HG03558 (cell line): ENCODE data around the gene PIGT.

Experiments used
- ATAC-seq: cut with Tn5 transposase; IDR thresholded peaks from one replicate; pipeline ENCODE4 v1.9.1; 2021; ENCODE audit warnings: moderate number of reproducible peaks; ENCODE audit not compliant: unreplicated experiment; ENCODE audit errors: extremely low read depth

The PIGT gene

DNA sequence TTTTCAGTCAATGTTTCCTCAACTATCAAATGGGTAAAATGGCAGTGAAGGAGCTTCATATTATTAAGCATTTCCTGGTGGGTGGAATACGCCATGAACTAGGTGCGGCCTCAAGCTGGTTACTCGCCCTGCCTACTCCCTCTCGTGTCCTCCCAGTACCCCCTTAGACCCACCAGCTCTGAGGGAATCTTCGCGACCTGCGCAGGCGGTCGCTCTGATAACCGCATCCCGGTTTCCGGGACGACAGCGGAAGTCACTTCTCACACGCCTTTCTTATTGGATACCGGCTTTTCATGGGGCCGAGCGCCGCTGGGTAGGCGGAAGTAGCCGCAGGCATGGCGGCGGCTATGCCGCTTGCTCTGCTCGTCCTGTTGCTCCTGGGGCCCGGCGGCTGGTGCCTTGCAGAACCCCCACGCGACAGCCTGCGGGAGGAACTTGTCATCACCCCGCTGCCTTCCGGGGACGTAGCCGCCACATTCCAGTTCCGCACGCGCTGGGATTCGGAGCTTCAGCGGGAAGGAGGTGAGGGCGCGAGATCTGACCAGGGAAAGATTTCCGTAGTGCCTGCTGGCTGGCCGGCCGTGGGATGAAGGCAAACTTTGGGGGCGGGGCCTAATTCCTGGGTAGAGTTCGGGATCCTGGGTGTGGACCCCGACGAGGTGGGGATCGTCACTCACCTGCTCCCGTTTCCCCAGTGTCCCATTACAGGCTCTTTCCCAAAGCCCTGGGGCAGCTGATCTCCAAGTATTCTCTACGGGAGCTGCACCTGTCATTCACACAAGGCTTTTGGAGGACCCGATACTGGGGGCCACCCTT, at the start of gene PIGT:
TSS of gene PIGT (plus strand) at position 320 of the 816 bp plus-strand sequence. CDS start at position 336, 16 bp downstream.
- ATAC-seq = no peak

DNA sequence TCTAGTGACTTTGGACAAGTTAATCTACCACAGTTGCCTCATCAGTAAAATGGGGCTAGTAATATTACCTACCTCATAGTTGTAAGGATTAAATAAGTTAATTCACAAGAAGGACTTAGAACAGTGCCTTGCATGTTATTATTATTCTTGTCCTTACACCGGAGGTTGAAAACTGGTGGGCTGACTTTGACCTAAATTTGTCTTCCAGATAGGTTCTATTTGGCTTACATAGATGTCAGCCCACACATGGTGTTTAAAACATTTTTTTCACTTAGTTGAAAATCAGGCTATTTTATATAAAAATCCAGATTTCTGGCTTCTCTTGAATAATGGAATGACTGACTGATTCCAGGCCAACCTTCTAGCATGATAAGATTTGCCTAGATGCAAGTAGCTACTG, 49.7 kb upstream of the PIGT start:
- ATAC-seq = no peak

DNA sequence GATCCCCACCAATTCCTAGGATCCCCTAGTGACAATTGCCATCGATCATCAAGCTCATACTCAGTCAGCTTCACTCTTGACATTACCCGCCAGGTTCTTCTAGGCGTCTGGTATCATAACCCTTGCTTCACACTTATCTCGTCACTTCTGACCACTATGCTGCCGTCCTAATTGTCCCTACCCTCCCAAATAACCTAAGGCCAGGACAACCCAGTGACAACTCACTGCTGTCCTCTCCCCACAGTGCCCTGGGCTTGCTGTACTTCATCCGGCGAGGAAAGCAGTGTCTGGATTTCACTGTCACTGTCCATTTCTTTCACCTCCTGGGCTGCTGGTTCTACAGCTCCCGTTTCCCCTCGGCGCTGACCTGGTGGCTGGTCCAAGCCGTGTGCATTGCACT, 49.3 kb upstream of the PIGT start:
- ATAC-seq = no peak

DNA sequence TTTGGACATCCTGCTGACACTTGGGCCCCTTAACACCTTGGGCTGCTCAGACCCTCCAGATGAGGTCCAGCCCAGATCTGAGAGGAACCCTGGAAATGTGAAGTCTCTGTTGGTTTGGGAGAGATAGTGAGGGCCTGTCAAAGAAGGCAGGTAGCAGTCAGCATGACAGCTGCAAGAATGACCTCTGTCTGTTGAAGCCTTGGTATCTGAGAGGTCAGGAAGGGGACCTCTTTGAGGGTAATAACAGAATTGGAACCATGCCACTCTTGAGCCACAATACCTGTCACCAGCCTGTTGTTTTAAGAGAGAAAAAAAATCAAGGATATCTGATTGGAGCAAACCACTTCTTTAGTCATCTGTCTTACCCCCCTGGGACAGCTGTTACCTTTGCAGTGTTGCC, 48.8 kb upstream of the PIGT start:
- ATAC-seq = no peak

DNA sequence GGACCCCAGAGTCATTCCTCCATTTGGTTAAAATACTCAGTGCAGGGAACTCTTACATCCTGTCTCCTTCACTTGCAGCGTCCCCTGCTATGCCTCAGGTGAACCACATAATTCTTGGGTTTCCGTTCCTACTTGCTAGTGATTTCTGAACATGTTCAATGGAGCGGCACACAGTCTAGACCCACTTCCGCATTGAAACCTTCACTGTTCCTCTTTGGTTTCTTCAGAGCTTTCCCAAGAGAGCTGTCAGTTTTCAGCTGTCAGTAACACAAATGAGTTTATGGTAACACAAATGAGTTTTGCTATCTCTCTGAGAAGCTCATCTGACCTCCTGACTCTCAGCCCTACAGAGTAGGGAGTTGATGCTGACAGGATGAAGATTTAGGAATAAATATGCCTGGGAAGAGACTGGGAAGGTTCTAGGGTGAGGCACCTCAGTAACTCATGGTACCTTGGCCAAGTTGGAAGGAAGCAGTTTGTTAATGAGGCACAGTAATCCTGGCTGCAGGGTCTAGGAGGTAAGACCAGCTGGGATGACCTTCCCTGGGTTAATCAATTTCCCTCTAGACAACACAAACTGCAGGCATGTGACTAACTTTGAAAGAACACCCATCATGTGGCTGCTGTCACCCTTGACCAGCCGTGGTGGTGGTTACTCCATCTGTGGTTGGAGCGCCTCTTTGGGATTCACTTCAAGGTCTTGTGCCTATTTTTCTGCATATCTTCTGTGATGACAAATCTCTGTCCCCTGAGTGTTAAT, 47.5 kb upstream of the PIGT start:
- ATAC-seq = peak; percentile 85

DNA sequence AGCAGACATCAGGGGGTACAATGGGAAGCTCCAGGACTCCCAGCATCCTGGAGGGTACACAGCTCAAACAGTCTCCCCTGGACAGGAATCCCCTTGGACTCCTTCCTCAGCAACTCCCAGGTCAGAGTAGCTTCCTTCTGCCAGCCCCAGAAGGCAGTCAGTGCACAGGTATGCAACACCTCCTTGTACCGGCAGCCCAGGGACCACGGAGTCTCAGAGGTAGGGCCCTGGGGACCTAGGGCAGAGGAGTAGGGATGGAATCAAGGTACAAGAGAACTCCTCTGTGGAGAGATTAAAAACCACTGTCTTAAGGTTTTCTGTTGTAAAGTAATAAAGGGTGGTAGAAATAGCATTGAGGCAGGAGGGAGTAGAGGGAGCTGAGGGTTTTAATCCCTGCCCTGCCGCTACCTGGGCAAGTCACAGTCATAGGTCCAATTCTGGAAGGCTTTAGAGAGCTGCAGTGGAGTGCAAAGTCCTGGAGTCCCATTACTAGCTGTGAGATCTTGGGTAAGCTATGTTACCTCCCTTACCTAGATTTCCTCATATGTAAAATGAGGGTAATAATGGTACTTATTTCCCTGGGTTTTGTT, 45.3 kb upstream of the PIGT start:
- no peak for ATAC-seq

DNA sequence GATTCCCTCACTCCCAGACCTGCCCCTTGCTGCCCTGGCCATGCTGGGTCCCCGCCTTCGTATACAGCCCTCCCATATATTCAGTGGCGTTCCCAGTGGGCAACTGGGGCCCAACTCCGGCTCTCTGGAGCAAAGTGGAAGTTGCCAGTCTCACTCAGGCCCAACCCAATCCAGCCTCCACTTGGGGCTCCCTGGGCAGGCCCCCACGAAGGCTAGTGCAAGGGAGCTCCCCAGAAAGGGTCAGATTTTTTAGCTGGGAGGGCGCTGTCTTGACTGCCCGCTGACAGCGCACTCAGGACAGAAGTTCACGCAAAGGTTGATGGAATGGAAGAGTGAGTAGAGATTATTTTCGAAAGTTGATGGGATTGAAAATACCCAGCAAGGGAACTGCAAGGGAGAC, 43.7 kb upstream of the PIGT start:
- no peak for ATAC-seq

DNA sequence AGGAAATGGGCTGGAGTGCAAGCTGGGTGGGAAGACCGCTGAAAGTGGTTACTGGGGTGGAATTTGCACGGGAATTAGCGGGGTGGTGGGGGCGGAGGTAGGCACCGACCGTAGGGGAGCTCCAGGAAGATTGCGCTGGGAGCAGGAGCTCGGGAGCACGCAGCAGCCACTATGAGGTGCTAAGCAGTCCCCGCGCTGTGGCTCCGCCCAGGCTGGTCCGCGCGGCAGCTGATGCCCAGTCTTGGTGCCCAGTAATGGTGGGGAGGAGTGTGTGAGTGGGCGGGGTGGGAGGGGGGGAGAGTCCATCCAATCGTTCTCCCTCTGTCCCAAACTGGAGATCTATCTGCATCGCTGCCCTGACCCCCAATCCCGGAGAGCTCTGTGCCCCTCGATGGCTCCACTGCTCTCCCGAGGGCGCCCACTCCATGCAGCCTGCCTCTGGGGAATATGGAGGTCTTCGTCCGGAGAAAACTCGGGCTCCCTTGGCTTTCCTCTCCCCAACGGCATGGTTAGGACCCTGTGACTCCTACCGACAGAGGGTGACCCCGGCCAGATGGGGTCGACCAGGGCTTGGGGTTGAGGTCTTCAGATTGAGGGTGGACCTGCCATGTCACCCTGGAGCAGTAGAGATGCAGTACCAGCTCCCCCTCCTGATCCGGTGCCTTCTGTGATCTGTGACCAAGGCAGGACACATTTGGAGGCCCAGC, 43.1 kb upstream of the PIGT start:
- no peak for ATAC-seq

DNA sequence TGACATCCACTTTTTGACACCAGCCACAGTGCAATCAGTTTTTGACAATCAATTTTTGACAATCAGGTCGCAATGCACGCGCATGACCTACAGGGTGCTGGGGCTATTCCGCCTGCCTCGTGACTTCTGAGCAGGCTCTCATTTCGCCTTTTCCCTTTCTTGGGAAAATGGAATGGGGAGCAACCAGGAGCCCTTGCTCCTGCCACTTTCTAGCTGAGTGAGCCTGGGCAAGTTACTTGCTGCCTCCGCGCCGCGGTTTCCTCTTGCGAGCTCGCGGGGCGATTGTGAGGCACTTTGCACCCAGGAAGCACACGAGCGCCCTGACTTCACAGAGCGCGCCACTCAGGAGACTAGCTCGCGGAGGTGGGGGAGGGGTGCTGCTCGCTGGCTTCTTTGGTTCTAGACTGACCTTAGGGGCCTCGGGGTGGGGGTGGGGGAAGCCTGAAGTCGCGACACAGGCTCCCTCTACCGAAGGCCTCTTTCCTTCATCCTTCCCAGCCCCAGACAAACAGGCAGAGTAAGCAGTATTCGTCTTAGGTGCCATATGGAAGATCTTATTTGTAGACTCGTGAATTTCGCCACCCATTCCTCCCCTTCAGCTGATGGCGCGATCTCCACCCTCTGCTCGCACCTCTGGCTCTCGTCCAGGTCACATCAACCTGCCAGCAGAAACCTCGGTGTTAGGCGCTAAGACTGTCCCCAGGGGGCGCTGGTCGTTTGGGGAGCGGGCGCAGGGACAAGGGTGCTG, 42.4 kb upstream of the PIGT start:
- no peak for ATAC-seq

DNA sequence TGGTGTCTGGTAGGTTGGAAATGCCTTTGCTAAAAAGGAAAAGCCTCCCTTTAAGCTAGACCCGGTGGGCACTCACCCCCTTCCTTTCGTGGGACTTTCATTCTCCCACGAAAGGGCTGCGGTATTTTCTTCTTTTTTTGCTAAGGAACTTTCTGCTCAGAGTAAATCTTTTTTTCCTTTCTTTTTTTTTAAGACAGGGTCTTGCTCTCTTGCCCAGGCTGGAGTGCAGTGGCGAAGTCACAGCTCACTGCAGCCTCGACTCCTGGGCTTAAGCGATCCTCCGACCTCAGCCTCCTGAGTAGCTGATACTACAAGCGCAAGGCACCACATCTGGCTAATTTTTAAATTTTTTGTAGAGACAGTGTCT, 41.9 kb upstream of the PIGT start:
- ATAC-seq = no peak

DNA sequence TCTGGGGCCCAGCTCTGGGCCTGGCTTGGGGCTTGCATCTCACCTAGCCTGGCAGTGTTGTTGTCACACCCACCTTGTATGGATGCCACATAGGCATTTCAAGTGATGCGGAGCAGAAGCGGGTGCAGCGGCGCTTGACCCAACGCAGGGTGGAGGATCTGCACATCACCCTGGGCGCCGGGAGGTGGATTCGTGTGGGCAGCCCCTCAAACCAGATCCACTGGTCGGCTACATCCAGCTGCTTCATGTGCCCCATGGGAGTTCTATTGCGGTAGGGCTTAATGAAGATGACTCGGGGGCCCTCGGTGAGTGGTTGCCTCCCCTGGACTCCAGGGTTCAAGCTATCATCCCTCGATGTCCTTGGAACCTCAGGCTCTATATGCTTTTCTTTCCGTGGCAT, 41.0 kb upstream of the PIGT start:
- ATAC-seq = no peak

DNA sequence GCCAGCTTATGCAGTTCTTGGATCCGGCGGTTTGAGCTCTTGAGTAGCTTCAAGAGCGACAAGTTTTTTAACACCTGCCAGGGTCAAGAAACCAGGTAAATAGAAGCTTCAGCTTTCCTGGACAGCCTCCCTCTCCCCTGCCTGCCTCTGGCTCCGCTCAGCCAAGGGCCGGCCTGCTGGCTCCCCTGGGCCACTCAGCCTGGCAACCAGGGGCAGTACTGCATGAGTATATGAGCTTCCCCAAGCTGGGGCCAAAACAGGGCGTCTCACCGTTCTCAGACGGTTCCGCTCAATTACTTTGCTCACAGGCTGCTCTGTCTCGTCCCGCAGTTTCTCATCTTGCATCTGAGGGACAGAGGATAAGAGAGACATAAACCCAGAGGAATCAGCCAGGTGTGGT, 38.7 kb upstream of the PIGT start:
- no peak for ATAC-seq

DNA sequence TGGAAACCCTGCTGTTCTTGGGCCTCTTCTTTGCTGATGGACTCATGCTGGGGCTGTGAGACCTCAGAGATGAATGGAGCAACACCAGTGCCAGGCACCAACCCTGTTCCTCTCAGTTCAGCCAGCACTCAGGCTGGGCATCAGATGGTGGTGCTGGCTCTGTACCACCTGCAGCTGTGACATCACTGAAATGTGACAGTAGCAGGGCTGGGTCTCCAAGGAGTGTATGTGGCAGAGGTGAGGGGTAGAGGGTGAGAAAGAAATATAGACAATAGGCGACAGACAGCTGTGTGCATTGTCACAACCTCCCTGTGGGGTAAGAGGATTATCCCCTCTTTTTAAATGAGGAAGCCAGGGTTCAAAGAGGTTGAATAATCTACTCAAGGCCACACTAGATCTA, 37.8 kb upstream of the PIGT start, which contains the start of gene TP53TG5:
TSS of gene TP53TG5 (minus strand) at position 135 of the 400 bp plus-strand sequence. CDS start at position 46, 89 bp downstream.
- no peak for ATAC-seq

DNA sequence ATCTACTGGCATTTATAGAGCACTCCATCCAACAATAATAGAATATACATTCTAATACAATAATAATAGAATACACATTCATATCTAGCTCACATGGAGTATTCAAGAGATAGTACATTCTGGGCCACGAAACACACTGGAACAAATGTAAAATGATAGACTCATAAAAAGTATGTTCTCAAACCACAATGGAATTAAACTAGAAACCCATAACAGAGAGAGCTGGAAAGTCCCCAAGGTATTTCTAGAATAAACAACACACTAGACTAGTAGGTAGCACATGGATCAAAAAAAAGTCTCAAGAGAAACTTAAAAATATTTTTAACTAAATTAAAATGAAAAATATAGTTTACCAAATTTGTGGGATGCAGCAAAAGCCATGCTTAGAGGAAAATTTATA, 28.7 kb upstream of the PIGT start:
- no peak for ATAC-seq

DNA sequence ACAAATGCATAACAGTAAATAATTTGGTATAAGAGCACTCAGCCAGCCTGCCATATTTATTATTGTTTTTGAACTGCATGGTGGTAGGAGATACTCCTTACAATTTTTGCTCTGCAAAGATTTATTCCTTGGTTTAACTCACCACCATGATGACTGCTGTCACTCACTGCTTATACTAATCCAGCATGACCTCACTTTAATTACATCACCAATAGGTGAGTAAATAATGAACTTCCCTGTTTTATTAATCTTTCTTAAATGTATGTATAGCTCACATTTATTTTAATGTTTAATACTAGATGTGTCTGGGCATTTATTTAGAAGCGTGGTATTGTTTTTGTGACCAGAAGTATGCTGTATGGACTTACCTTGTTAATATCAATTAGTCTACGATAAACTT, 25.0 kb upstream of the PIGT start:
- ATAC-seq = no peak

DNA sequence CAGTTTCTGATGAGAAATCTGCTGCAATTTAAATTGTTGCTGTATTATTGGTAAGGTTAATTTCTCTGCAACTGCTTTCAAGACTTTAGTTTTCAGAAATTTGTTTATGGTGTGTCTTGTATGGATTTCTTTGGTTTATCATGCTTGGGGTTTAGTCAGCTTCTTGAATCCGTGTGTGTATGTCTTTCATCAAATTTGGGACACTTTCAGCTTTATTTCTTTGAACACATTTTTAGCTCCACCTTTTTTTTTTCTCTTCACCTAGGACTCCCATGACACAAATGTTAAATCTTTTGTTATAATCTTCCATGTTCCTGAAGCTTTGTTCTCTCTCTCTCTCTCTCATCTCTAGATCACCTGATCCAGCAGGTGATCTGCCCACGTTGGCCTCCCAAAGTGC, 24.4 kb upstream of the PIGT start:
- ATAC-seq = no peak

DNA sequence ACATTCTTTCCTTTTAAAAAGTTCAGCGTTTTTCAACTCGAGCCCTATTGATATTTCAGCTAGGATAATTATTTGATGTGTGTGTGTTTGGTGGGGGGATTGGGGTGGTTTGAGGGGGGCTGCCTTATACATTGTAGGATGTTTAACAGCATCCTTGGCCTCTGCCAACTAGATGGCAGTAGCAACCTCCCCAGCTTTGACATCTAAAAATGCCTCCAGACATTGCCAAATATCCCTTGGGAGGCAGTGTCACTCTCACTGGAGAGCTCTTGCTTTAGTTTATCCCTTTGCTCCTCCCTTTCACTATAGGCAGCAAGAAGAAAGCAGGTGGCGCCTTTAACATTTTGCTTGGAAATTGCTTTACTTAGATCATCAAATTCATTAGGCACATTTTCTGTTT, 23.2 kb upstream of the PIGT start:
- ATAC-seq = no peak

DNA sequence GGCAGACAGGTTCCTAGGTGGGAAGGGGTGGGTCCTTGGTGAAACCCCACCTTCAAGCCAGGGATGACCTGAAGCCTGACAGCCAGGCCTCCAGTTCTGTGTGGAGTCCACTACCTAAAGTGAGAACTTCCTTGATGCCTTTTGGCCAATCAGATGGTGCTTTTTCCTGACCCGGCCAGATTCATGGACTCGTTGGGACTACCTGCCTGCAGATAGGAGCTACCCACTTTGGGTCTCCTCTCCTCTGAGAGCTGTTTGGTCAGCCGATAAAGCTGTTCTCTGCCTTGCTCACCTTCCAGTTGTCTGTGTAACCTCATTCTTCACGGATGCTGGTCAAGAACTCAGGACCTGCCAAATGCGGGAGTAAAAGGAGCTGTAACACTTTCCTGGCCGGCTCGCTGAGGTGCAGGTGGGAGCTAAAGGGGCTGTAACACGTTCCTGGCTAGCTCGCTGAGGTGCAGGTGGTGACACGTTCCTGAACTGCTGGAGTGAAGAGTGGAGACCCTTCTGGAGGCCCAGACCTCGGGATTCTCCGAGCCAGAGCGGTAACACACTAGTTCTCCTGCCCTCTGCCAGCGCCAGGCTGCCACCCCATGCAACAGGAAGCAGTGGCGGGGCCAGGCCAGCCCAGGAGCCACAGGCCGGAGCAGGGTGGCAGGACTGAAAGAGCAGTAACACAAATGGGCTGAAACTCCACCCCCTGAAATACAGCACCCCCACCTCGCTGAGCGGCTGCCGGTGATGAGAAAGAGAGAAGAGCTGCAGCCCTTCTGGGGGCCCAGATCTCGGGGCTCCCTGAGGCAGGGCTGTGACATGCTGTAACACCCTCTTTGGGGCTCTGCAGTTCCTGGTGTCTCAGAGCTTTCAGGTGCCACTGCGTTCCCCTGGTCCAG, 21.5 kb upstream of the PIGT start:
- ATAC-seq = no peak

DNA sequence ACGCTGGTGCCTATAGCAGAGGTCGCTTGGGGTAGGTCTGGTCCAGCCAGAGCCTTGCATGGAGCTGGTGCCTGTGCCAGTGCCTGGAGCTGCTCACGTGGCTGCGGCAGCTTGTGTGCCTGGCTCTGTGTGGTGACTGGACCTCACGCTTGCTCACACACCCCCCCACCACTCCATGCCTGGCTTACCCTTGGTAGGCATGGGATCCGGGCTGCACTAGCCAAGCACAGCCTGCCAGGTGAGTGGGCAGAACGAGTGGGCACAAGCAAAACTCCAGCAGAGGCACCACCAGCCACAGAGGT, 20.9 kb upstream of the PIGT start:
- no peak for ATAC-seq
